WERI-Rb-1 (cell line): ENCODE data around the gene GLT6D1.
A peak's percentile ranks its signal among the peaks of the same experiment; 100 is the strongest.

Experiments used
- DNase-seq: peaks from one replicate; pipeline ENCODE4 v3.0.0-alpha.2; 2020
- H3K27ac ChIP-seq: fragments of 250-450 bp; sonication (Bioruptor Pico); 2 replicates; pipeline ENCODE4 v1.5.1; 2020; ENCODE audit warnings: mild to moderate bottlenecking, moderate library complexity
- H3K27me3 ChIP-seq: fragments of 250-450 bp; sonication (Bioruptor Pico); 2 replicates; pipeline ENCODE4 v1.5.1; 2021; ENCODE audit warnings: mild to moderate bottlenecking, low read depth, moderate library complexity; ENCODE audit not compliant: insufficient read depth, severe bottlenecking
- H3K36me3 ChIP-seq: fragments of 250-450 bp; sonication (Bioruptor Pico); 2 replicates; pipeline ENCODE4 v1.5.1; 2020; ENCODE audit warnings: mild to moderate bottlenecking, moderate library complexity
- H3K4me3 ChIP-seq: 2 replicates; pipeline ENCODE4 v1.5.1; 2011; ENCODE audit warnings: low read depth, mild to moderate bottlenecking, control low read depth, low read length
- H3K9me3 ChIP-seq: fragments of 250-450 bp; sonication (Bioruptor Pico); 2 replicates; pipeline ENCODE4 v1.5.1; 2021; ENCODE audit warnings: mild to moderate bottlenecking, moderate library complexity; ENCODE audit not compliant: severe bottlenecking
- CTCF ChIP-seq: IDR thresholded peaks from 2 replicates; pipeline ENCODE4 v1.5.1; 2011; ENCODE audit warnings: low read depth, mild to moderate bottlenecking, control low read depth, inconsistent platforms, low read length

The GLT6D1 gene

GRCh38 chr9:135607401-135608293 lies 31.7 kb downstream of the GLT6D1 start:
- no peaks in the 10 kb centered on the region for H3K36me3 ChIP-seq
- no peak for TF ChIP-seq CTCF
- no peaks in the 10 kb centered on the region for H3K27me3 ChIP-seq
- peaks cover 3% of the 10 kb centered on the region for H3K9me3 ChIP-seq
- H3K4me3 ChIP-seq: no peak overlapping the region
- DNase-seq: no peak
- H3K27ac ChIP-seq: no peak overlapping the region

GRCh38 chr9:135606885-135607259 lies 32.5 kb downstream of the GLT6D1 start:
- H3K36me3 ChIP-seq: no peaks in the 10 kb centered on the region
- DNase-seq: no peak
- no peak for TF ChIP-seq CTCF
- H3K27me3 ChIP-seq: no peaks in the 10 kb centered on the region
- H3K4me3 ChIP-seq: no peak overlapping the region
- no peak overlapping the region for H3K27ac ChIP-seq
- H3K9me3 ChIP-seq: peaks cover 3% of the 10 kb centered on the region

DNA sequence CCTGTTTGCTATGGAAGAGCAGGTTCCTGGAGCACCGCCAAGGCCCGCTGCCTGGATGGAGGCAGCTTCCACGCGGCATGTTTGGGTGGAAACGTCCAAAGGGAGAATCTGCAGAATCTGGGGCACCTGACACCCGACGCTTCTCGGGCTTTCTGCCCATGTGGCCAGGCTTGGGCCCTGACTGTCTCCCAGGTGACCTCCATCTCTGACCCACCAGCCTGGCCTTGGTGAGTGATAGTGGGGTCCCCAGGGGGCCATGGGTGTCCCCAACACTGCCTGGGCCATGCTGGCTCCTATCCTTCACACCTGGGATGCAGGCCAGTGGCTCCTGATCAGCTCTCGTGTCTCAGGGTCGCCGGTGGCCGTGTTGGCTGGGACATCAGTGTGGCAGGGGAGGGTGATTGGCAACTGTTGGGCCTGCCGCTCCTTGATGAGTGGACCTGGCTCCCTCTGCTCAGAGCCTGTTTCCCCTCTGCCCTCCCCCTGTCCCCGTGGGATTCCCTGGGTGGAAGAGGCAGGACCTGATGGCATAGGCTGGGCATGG lies 34.0 kb downstream of the GLT6D1 start:
- no peak overlapping the region for H3K4me3 ChIP-seq
- no peak for TF ChIP-seq CTCF
- H3K9me3 ChIP-seq: no peaks in the 10 kb centered on the region
- H3K36me3 ChIP-seq: no peaks in the 10 kb centered on the region
- no peaks in the 10 kb centered on the region for H3K27me3 ChIP-seq
- H3K27ac ChIP-seq: no peak overlapping the region
- no peak for DNase-seq

GRCh38 chr9:135604437-135605237 lies 34.7 kb downstream of the GLT6D1 start:
- Histone ChIP-seq H3K9me3 (no peaks in the 10 kb centered on the region), H3K27ac (no peak overlapping the region), H3K36me3 (no peaks in the 10 kb centered on the region), H3K27me3 (no peaks in the 10 kb centered on the region), H3K4me3 (no peak overlapping the region)
- no peak for TF ChIP-seq CTCF
- no peak for DNase-seq

GRCh38 chr9:135602789-135603481 lies 36.4 kb downstream of the GLT6D1 start:
- DNase-seq: peak; percentile 50
- Histone ChIP-seq H3K9me3 (no peaks in the 10 kb centered on the region), H3K27me3 (no peaks in the 10 kb centered on the region), H3K36me3 (no peaks in the 10 kb centered on the region), H3K27ac (no peak overlapping the region), H3K4me3 (no peak overlapping the region)
- peak; percentile 70 for TF ChIP-seq CTCF
